Keratinocyte (primary cell): Measurements from ENCODE around the gene LARGE1. TPM values are rescaled to one million over a fixed set of nuclear protein-coding genes. Genes with fewer than 3 reads are reported as not detected.

Experiments used
- DNase-seq: peaks from one replicate; pipeline ENCODE4 v3.0.0-alpha.2; 2011; ENCODE audit warnings: low read depth, missing footprints, low spot score
- FAIRE-seq: peaks from 2 replicates; lab custom pipeline; 2011; peaks lifted over from hg19 to GRCh38; lab: Jason Lieb, UNC
- H2AFZ ChIP-seq: 2 replicates; pipeline ENCODE4 v1.6.0; 2012; ENCODE audit warnings: low read length, control low read depth, inconsistent platforms; ENCODE audit not compliant: control insufficient read depth
- H3K27ac ChIP-seq: 2 replicates; pipeline ENCODE4 v1.5.1; 2011; ENCODE audit warnings: low read length; ENCODE audit not compliant: control insufficient read depth, insufficient read depth
- H3K27me3 ChIP-seq: 3 replicates; pipeline ENCODE4 v1.6.0; 2011; ENCODE audit warnings: low read length; ENCODE audit not compliant: control insufficient read depth, insufficient read depth; ENCODE audit errors: extremely low read depth
- H3K36me3 ChIP-seq, 2 experiments: 2 replicates in 1 of 2; 3 replicates in 1 of 2; pipeline ENCODE4 v1.5.1; 2011; ENCODE audit warnings: low read length in 2 of 2, mild to moderate bottlenecking in 1 of 2; ENCODE audit not compliant: control insufficient read depth in 2 of 2, insufficient read depth in 2 of 2; ENCODE audit errors: extremely low read depth in 1 of 2
- H3K4me1 ChIP-seq: 3 replicates; pipeline ENCODE4 v1.5.1; 2011; ENCODE audit warnings: low read length; ENCODE audit not compliant: control insufficient read depth, insufficient read depth; ENCODE audit errors: extremely low read depth
- H3K4me2 ChIP-seq: 3 replicates; pipeline ENCODE4 v1.6.0; 2011; ENCODE audit warnings: low read depth, low read length; ENCODE audit not compliant: control insufficient read depth, insufficient read depth; ENCODE audit errors: extremely low read depth
- H3K4me3 ChIP-seq, 3 experiments: fragments of 200-600 bp in 1 of 3; sonication (generic) in 1 of 3; 2 replicates in 2 of 3; 3 replicates in 1 of 3; pipeline ENCODE4 v1.5.1; 2011 to 2016; ENCODE audit warnings: low read length in 3 of 3, mild to moderate bottlenecking in 3 of 3, control low read depth in 2 of 3, inconsistent platforms in 1 of 3, low read depth in 1 of 3, mixed read lengths in 1 of 3, mixed run types in 1 of 3, moderate library complexity in 1 of 3; ENCODE audit not compliant: control insufficient read depth in 2 of 3, insufficient read depth in 2 of 3; ENCODE audit errors: extremely low read depth in 1 of 3
- H3K79me2 ChIP-seq: 2 replicates; pipeline ENCODE4 v1.6.0; 2012; ENCODE audit warnings: low read length; ENCODE audit not compliant: control insufficient read depth, insufficient read depth
- H3K9ac ChIP-seq: 3 replicates; pipeline ENCODE4 v1.6.0; 2011; ENCODE audit warnings: low read length; ENCODE audit not compliant: control insufficient read depth, insufficient read depth; ENCODE audit errors: extremely low read depth
- H3K9me1 ChIP-seq: 3 replicates; pipeline ENCODE4 v1.6.0; 2011; ENCODE audit warnings: low read length; ENCODE audit not compliant: control insufficient read depth, insufficient read depth; ENCODE audit errors: extremely low read depth
- H3K9me3 ChIP-seq: 2 replicates; pipeline ENCODE4 v1.5.1; 2012; ENCODE audit warnings: low read depth, low read length; ENCODE audit not compliant: control insufficient read depth
- H4K20me1 ChIP-seq: 3 replicates; pipeline ENCODE4 v1.6.0; 2011; ENCODE audit warnings: low read length; ENCODE audit not compliant: control insufficient read depth, insufficient read depth; ENCODE audit errors: extremely low read depth
- EZH2 ChIP-seq: IDR thresholded peaks from one replicate; pipeline ENCODE4 v1.6.1; 2012; ENCODE audit warnings: inconsistent platforms, mild to moderate bottlenecking, low read length, moderate library complexity
- dilution Hi-C: fragments of 300-500 bp; cut with MboI; formaldehyde crosslinking; loops from one replicate; pipeline ENCODE4 v1.7.0; 2020; ENCODE audit warnings: low sequenced_read_pairs; ENCODE audit not compliant: extremely low pct_ligation_motif_present
- polyA plus RNA-seq, 5 experiments: library from polyadenylated mRNA; depleted of rRNA in 3 of 5; stranded (reverse) in 3 of 5; stranded (forward) in 1 of 5; unstranded in 1 of 5; fragments of >200 nt; gene quantifications; 1 replicate in 1 of 5; 2 replicates in 3 of 5; 3 replicates in 1 of 5; pipeline versions ENCODE4 v1.2.1 to v1.2.3, GENCODE V29; 2011 to 2012; ENCODE audit warnings: missing spikeins in 2 of 5, low read depth in 1 of 5, low replicate concordance in 1 of 5
- TF ChIP-seq, protein P1 (sequence below), 3 experiments: IDR thresholded peaks in 1 of 3; conservative IDR thresholded peaks in 1 of 3; optimal IDR thresholded peaks in 1 of 3; 2 replicates in 2 of 3; 3 replicates in 1 of 3; pipeline versions ENCODE3 to v1.5.1; 2011; ENCODE audit warnings: low read length in 3 of 3, mild to moderate bottlenecking in 3 of 3, moderate library complexity in 2 of 3, control low read depth in 1 of 3, inconsistent platforms in 1 of 3; ENCODE audit not compliant: insufficient read depth in 2 of 3; ENCODE audit errors: extremely low read depth in 1 of 3

Gene LARGE1
- polyA plus RNA-seq, 1 donor (not counting 4 experiments of a cell fraction or from before 2014, with no cell fraction given), result 4.5 TPM

DNA sequence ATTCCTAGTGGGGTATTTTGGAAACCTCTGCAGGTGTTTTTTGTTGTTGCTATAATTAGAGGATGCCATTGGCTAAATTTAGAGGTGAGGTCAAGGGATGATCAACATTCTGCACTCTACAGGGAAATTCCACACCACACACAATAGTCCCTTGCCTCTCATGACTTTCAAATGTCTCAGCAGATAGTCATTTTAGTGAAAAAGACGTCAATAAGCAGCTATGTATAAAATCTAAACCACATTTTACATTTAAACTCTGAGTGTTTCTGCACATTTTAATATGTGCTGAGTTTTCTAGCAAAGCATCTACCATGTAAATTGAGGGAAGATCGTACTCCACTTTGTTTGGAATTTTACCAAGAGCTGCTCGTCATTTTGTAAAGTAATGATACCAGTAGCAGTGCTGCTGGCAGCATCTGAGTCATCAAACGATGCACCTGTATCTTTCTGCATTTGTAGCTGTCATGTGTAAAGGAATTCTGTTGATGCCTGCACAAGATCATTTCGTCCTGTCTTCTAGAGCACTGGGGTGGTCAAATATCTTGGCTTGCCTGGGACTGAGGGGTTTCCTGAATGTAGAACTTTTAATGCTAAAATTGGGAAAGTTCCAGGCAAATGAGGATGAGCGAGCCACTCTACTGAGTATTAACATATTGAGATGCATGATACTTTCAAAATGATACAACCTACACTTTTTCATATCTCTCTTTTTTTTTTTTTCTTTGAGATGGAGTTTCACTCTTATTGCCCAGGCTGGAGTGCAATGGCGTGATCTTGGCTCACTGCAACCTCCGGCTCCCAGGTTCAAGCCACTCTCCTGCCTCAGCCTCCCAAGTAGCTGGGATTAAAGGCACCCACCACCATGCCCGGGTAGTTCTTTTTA is 447.6 kb downstream of the LARGE1 start:
- Histone ChIP-seq H3K4me3 (no peak overlapping the region), H3K27ac (no peak overlapping the region), H3K4me2 (no peak overlapping the region), H4K20me1 (no peaks in the 10 kb centered on the region), H3K36me3 (no peaks in the 10 kb centered on the region), H3K4me1 (no peaks in the 10 kb centered on the region), H3K9me3 (no peaks in the 10 kb centered on the region), H3K27me3 (no peaks in the 10 kb centered on the region), H3K9ac (no peak overlapping the region), H3K9me1 (no peaks in the 10 kb centered on the region), H2AFZ (no peak overlapping the region), H3K79me2 (no peaks in the 10 kb centered on the region)
- FAIRE-seq, result no peak
- no peak for DNase-seq
- TF ChIP-seq, protein P1, sequence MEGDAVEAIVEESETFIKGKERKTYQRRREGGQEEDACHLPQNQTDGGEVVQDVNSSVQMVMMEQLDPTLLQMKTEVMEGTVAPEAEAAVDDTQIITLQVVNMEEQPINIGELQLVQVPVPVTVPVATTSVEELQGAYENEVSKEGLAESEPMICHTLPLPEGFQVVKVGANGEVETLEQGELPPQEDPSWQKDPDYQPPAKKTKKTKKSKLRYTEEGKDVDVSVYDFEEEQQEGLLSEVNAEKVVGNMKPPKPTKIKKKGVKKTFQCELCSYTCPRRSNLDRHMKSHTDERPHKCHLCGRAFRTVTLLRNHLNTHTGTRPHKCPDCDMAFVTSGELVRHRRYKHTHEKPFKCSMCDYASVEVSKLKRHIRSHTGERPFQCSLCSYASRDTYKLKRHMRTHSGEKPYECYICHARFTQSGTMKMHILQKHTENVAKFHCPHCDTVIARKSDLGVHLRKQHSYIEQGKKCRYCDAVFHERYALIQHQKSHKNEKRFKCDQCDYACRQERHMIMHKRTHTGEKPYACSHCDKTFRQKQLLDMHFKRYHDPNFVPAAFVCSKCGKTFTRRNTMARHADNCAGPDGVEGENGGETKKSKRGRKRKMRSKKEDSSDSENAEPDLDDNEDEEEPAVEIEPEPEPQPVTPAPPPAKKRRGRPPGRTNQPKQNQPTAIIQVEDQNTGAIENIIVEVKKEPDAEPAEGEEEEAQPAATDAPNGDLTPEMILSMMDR (optimal IDR thresholded peaks at IDR 0.05 in 1 of 3, IDR thresholded peaks at IDR 0.05 in 1 of 3, conservative IDR thresholded peaks at IDR 0.05 in 1 of 3; ENCODE audit: extremely low read depth in 1 of 3, insufficient read depth in 2 of 3, low read length in 3 of 3), result no peak
- no peak for TF ChIP-seq EZH2
- dilution Hi-C loops, result no loop called here

GRCh38 chr22:33470456-33470855 is 449.8 kb downstream of the LARGE1 start:
- H4K20me1 ChIP-seq, result no peaks in the 10 kb centered on the region
- H3K79me2 ChIP-seq, result no peaks in the 10 kb centered on the region
- H3K4me2 ChIP-seq, result no peak overlapping the region
- dilution Hi-C loops, result no loop called here
- H3K27ac ChIP-seq, result no peak overlapping the region
- H3K9me1 ChIP-seq, result no peaks in the 10 kb centered on the region
- FAIRE-seq, result no peak
- H3K27me3 ChIP-seq, result no peaks in the 10 kb centered on the region
- no peaks in the 10 kb centered on the region for H3K4me1 ChIP-seq
- H2AFZ ChIP-seq, result no peak overlapping the region
- no peak for TF ChIP-seq EZH2
- TF ChIP-seq, protein P1 (optimal IDR thresholded peaks at IDR 0.05 in 1 of 3, IDR thresholded peaks at IDR 0.05 in 1 of 3, conservative IDR thresholded peaks at IDR 0.05 in 1 of 3; ENCODE audit: extremely low read depth in 1 of 3, insufficient read depth in 2 of 3, low read length in 3 of 3), result no peak
- DNase-seq, result no peak
- H3K9me3 ChIP-seq, result no peaks in the 10 kb centered on the region
- no peak overlapping the region for H3K4me3 ChIP-seq
- H3K9ac ChIP-seq, result no peak overlapping the region
- H3K36me3 ChIP-seq, result no peaks in the 10 kb centered on the region
